Germinal center (tissue), 1 donor: ENCODE results near the gene PPARA.
"Not testable (repeated sequence)": the region's sequence is repeated elsewhere in the genome, so short reads cannot be mapped to it uniquely, and the experiment has no call there.

Experiments
- DNase-seq: peaks from one replicate; pipeline ENCODE4 v3.0.0; 2012; ENCODE audit warnings: mixed read lengths, low spot score

PPARA gene

DNA sequence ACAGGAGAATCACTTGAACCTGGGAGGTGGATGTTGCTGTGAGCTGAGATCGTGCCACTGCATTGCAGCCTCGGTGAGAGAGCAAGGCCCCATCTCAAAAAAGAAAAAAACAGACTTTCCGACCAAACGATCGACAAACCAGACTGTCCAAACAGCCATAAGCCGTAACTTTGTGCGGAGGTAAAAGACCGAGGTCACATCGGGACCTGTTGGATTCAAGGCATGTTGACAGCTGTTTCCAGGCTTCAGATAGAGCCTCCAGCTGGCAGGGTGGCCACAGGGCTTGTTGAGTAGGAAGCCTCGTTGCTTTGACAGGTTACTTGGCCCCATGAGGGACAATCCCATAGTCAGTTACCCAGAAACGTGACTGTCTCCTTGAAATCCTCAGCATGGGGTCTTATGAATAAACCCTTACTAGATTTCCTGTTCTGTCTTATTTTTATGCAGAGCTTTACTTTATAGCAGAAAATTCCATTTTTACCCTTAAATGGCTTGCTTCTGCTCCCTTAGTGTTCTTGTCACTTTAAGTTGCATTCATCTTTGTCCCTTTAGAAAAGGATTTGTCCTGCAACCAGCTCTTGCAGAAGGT lies 22.3 kb downstream of the PPARA start:
- no peak for DNase-seq

DNA sequence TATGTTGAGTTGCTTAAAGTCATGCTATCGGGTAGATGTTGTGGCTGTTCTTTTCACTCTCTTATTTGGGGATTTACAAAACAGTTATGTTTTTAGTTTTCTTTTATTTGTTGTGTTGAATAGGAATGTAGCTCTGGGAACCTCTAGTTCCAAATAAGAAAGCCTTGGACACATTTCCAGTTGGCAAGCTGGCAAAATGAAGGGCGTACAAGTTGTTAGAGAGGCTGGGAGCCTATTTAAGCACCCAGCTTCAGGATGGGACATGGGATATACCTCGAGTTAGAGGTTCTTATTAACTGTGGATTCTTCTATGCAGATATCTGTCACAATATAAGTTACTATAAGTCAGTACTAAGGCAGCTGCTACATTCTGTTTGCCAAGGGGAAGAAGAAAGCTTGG lies 22.8 kb downstream of the PPARA start:
- no peak for DNase-seq

DNA sequence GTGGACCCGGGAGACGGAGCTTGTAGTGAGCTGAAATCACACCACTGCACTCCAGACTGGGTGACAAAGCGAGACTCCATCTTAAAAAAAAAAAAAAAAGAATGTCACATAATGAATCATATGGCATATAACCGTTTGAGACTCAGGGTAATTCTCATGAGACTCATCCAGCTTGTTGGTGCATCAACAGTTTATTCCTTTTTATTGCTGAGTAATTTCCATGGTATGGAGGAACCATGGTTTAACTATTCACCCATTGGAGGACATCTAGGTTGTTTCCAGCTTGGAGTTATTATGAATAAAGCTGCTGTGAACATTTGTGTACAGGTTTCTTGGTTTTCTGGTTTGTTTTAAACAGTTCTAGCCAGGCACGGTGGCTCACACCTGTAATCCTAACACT lies 25.3 kb downstream of the PPARA start:
- DNase-seq: no peak

DNA sequence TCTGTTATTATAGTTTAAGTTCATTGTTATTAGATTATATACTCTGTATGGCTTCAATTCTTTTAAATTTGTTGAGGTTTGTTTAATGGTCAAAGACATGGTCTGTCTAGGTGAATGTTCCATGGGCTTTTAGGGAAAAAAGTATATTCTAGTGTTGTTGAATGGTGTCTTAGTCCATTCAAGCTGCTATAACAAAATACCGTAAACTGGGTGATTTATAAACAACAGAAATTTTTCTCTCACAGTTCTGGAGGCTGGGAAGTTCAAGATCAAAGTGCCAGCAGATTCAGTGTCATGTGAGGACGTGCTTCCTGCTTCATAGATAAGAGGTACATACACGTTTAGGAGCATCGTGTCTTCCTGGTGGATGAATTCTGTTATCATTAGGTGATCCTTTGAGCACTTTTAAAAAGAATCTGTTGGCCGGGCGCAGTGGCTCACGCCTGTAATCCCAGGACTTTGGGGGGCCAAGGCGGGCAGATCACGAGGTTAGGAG lies 26.2 kb downstream of the PPARA start:
- DNase-seq: no peak

- no peak for DNase-seq
Observed at GRCh38 chr22:46178755-46179505, 28.6 kb downstream of the PPARA start.

GRCh38 chr22:46179748-46180147 lies 29.4 kb downstream of the PPARA start:
- DNase-seq: no peak

GRCh38 chr22:46180370-46181137 lies 30.2 kb downstream of the PPARA start:
- no peak for DNase-seq

GRCh38 chr22:46183733-46184132 lies 33.4 kb downstream of the PPARA start:
- DNase-seq: no peak

DNA sequence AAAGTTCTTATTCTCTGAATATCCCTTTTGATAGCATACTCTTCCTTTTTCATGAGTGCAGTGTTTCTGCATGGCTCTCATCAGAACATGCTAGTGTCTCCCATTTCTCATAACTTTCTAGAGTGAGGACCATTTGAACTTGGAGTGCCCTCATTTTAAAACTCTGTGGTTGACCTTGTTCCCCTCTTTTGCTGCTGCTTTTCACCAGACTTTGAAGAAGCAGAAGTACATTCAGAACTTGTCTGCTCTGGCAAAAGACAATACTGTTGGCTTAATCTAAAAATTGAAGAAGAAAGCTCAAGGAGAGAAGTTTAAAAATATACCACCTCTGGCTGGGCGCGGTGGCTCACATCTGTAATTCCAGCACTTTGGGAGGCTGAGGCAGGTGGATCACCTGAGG lies 35.0 kb downstream of the PPARA start:
- DNase-seq: no peak

- DNase-seq: no peak
Observed at GRCh38 chr22:46187862-46188261, 37.5 kb downstream of the PPARA start.

DNA sequence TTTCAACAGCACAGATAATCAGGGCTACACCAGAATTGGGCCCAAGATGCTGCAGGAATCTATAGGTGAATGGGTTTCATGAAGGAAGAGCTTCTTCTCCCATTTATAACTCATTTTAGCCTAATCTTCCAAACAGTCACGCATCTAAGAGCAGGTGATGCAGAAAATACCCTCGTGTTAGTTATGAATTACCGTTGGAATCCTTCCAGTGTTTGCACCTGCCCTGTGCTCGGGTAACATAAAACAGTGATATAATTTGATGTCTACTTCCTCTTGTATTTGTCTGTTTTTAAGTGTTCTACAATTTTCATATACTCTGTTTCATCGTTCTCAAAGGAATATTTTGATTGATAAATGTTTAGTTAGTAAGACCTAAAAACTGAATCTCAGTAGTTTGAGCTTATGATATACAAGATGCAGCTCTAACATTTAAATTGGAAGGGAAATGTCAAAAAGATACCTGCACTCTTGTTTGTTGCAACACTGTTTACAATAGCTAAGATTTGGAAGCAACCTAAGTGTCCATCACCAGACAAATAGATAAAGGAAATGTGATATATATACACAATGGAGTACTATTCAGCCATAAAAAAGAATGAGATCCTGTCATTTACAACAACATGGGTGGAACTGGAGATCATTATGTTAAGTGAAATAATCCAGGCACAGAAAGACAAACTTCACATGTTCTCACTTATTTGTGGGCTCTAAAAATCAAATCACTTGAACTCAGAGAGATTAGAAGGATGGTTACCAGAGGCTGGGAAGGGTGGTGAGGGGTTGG lies 42.1 kb downstream of the PPARA start:
- DNase-seq: no peak

DNA sequence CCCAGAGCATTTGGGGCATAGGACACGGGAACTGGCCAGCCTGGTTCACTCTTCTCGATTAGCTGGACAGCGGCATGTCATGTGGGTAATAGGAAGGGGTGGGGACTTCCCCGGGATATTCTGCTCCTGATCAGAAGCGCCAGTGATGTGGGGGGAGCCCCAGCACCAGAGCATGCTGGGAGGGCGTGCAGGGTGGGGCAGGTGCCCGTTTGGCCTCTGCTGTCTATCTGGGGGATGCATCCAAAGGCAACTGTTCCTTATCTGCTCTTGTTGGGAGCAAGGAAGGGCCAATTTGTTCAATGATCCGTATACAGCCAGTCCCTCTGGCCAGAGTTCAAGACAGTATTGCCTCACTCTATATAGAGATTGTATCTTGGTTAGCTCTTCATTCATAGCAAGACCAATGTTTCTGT lies 43.6 kb downstream of the PPARA start:
- no peak for DNase-seq

- DNase-seq: no peak
Observed at GRCh38 chr22:46195487-46196165, 45.3 kb downstream of the PPARA start.

- DNase-seq: no peak
Observed at GRCh38 chr22:46196278-46196677, 46.0 kb downstream of the PPARA start.

GRCh38 chr22:46198274-46198673 lies 47.9 kb downstream of the PPARA start:
- no peak for DNase-seq

GRCh38 chr22:46198806-46199205 lies 48.5 kb downstream of the PPARA start:
- DNase-seq: not testable (repeated sequence)

DNA sequence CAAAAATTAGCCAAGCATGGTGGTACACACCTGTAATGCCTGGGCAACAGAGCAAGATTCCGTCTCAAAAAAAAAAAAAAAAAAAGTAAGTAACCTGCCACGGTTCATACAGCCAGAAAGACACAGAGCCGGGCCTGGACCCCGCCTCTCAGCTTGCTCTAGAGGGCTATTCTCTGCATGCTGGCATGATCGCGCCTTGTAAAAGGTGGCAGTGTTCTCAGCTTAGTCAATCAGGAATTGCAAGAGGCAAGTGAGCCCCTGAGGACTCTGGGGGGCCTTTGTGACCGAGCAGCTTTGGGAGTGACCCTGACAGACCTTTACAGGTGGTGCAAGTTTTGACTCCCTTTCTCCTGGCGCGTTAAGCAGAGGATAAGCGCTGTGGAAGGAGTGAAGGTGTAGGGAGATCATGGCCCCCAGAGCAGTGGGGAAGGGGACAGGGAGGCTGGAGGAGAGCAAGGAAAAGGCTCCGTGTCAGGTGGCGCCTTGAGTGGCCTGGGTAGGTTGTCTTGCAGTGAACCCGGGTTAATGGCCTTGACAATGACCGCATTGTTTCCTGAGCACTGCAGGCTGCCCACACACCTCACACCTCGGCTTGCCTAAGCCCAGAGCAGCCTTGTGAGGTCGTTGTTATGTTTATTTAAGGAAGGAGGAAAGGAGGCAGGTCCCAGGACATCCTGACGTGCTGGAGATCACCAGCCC lies 50.9 kb downstream of the PPARA start:
- DNase-seq: no peak

DNA sequence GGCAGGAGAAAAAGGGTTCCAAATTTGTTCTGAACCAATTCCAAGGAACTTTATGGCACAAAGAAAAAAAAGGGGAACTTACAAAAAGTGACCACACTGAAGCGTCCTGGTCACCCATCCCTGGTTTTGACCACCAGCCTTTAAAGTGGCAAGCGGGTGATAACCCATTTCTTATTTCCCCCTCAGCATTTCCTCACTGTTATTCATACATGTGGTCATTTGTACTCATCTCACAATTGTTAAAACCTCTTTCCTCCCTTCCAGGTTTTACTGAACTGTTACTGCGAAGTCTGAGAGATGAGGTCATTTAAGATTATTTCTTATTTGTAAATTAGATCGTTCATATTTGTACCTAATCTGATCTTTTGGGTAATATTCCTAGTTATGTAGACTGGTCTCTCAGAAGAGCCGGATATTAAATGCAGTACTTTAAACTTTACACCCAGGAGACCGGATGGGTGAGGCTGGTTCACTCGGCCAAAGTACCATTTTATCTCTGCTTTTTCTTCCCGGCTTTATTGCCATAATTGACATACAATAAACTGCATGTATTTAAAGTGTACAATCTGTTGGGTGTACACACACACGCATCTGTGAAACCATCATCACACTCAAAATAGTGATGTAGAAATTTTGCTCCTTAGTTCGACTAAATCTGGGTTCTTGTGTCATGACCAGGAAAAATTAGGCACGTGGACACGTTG lies 52.7 kb downstream of the PPARA start:
- DNase-seq: no peak

GRCh38 chr22:46203601-46203980 lies 53.3 kb downstream of the PPARA start:
- no peak for DNase-seq

GRCh38 chr22:46209262-46209661 lies 58.9 kb downstream of the PPARA start:
- DNase-seq: no peak
